ENCODE results near the gene VTI1A. TPM values are rescaled to one million over a fixed set of nuclear protein-coding genes. Genes with fewer than 3 reads are reported as not detected.

VTI1A gene
- total and polyA plus RNA-seq, 2 of the 4 experiments (the other 2 are of a cell fraction): 9.7 to 24.9 TPM

GRCh38 chr10:112844681-112845544 lies 397.9 kb downstream of the VTI1A start:
- dilution Hi-C loops (cut with HindIII; ENCODE audit: low sequenced_read_pairs, unreplicated experiment): no loop called here
- intact Hi-C loops (cut with micrococcal nuclease): no loop called here
- H3K56ac ChIP-seq (ENCODE audit: extremely low read depth, insufficient read depth, low read length): no peak overlapping the region
- no peak overlapping the region for H3K14ac ChIP-seq (replicated peaks; ENCODE audit: low read depth, low read length)
- H3K4me3 ChIP-seq (ENCODE audit: insufficient read depth, low read depth, low read length): no peak overlapping the region
- in situ Hi-C loops (cut with MboI; ENCODE audit: low sequenced_read_pairs): no loop called here
- H3K4me2 ChIP-seq (ENCODE audit: low read depth, low read length): no peak overlapping the region
- no peak overlapping the region for H4K8ac ChIP-seq (ENCODE audit: low read depth in 2 of 2, low read length in 2 of 2)
- no peaks in the 10 kb centered on the region for H3K79me1 ChIP-seq (ENCODE audit: low read depth in 1 of 2, low read length in 2 of 2)
- no peak overlapping the region for H2AK5ac ChIP-seq (ENCODE audit: low read depth, low read length)
- H4K91ac ChIP-seq (ENCODE audit: insufficient read depth, low read depth, low read length): no peak overlapping the region
- H3K23ac ChIP-seq (ENCODE audit: low read depth, low read length): no peak overlapping the region
- no peak overlapping the region for H3K9ac ChIP-seq (ENCODE audit: low read depth, low read length)
- H2BK20ac ChIP-seq (ENCODE audit: low read depth, low read length): no peak overlapping the region
- H4K5ac ChIP-seq (ENCODE audit: low read depth, low read length): no peak overlapping the region
- H3K9me3 ChIP-seq (ENCODE audit: control insufficient read depth, insufficient read depth, low read length): peaks cover 19% of the 10 kb centered on the region
- no peak for DNase-seq
- no peak overlapping the region for H2BK5ac ChIP-seq (ENCODE audit: low read depth, low read length, poor library complexity, severe bottlenecking)
- H3K9me1 ChIP-seq (ENCODE audit: insufficient read depth, low read length): no peaks in the 10 kb centered on the region
- TF ChIP-seq FOS (IDR thresholded peaks at IDR 0.05; ENCODE audit: low read depth, low read length) (no peak), MXI1 (IDR thresholded peaks at IDR 0.05; ENCODE audit: borderline replicate concordance, low read depth, low read length) (no peak), RCOR1 (IDR thresholded peaks at IDR 0.05; ENCODE audit: insufficient replicate concordance, low read length) (no peak), MAZ (IDR thresholded peaks at IDR 0.05; ENCODE audit: borderline replicate concordance, low read depth, low read length) (no peak), ELK1 (IDR thresholded peaks at IDR 0.05; ENCODE audit: borderline replicate concordance, low read depth, low read length) (no peak), POLR2A (IDR thresholded peaks at IDR 0.05; ENCODE audit: low read depth, low read length) (no peak), SMC3 (IDR thresholded peaks at IDR 0.05; ENCODE audit: low read depth, low read length) (no peak), RAD21 (IDR thresholded peaks at IDR 0.05; ENCODE audit: low read length) (no peak), CTCF (conservative IDR thresholded peaks at IDR 0.05; ENCODE audit: low read depth, low read length) (no peak), BHLHE40 (IDR thresholded peaks at IDR 0.05; ENCODE audit: low read depth, low read length) (no peak), RFX5 (IDR thresholded peaks at IDR 0.05; ENCODE audit: low read depth, low read length) (no peak), USF2 (IDR thresholded peaks at IDR 0.05; ENCODE audit: low read depth, low read length) (no peak), MAFK (IDR thresholded peaks at IDR 0.05; ENCODE audit: low read depth, low read length) (no peak), CEBPB (IDR thresholded peaks at IDR 0.05; ENCODE audit: low read depth, low read length) (no peak), CHD1 (IDR thresholded peaks at IDR 0.05; ENCODE audit: low read depth, low read length) (no peak)
- no peaks in the 10 kb centered on the region for H4K20me1 ChIP-seq (ENCODE audit: insufficient read depth, low read length)
- no peak overlapping the region for H2BK120ac ChIP-seq (ENCODE audit: low read depth, low read length)
- no peak for ATAC-seq (ENCODE audit: low read depth)
- peaks cover 2% of the 10 kb centered on the region; the same call in 1 of the 2 replicates for H3K27me3 ChIP-seq (ENCODE audit: control insufficient read depth, insufficient read depth, low read length)
- ChIA-PET CTCF (no interaction called here), POLR2A (ENCODE audit: unreplicated experiment) (no interaction called here)
- no peak overlapping the region for H2AFZ ChIP-seq (replicated peaks; ENCODE audit: low read length, poor library complexity)
- no peak overlapping the region for H2BK15ac ChIP-seq (ENCODE audit: low read depth, low read length)
- no TSS peak for BruUV-seq (replicated peaks)
- no peak overlapping the region for H3K4ac ChIP-seq (ENCODE audit: low read depth, low read length)
- no peak overlapping the region for H2AK9ac ChIP-seq (replicated peaks; ENCODE audit: low read depth, low read length, poor library complexity)
- no peak overlapping the region for H3K18ac ChIP-seq (ENCODE audit: low read depth, low read length)
- H3K27ac ChIP-seq (ENCODE audit: insufficient read depth, low read length): no peak overlapping the region
- H3K4me1 ChIP-seq (ENCODE audit: control insufficient read depth, insufficient read depth, low read length): no peaks in the 10 kb centered on the region
- no peaks in the 10 kb centered on the region for H3K36me3 ChIP-seq (ENCODE audit: control insufficient read depth, insufficient read depth, low read length)
- 97% methylated on average over 12 of the region's 27 CpGs; no CpG with 5 or more reads in 1 of the 2 experiments for WGBS, 2 experiments (ENCODE audit: extremely low coverage in 2 of 2, insufficient read length in 1 of 2)

Data from IMR-90 (cell line).